Choroid plexus epithelial cell (primary cell): ENCODE results near the gene DDX10.

Experiments
- DNase-seq: peaks from one replicate; pipeline ENCODE4 v3.0.0-alpha.2; 2010; ENCODE audit warnings: low read depth
- H3K4me3 ChIP-seq: 2 replicates; pipeline ENCODE4 v1.5.1; 2011; ENCODE audit warnings: low read depth, mild to moderate bottlenecking, control low read depth, low read length, moderate library complexity
- TF ChIP-seq, protein P1 (sequence below): conservative IDR thresholded peaks from 2 replicates; pipeline ENCODE4 v1.5.1; 2011; ENCODE audit warnings: low read depth, mild to moderate bottlenecking, control low read depth, inconsistent platforms, low read length, moderate library complexity

Gene DDX10

DNA sequence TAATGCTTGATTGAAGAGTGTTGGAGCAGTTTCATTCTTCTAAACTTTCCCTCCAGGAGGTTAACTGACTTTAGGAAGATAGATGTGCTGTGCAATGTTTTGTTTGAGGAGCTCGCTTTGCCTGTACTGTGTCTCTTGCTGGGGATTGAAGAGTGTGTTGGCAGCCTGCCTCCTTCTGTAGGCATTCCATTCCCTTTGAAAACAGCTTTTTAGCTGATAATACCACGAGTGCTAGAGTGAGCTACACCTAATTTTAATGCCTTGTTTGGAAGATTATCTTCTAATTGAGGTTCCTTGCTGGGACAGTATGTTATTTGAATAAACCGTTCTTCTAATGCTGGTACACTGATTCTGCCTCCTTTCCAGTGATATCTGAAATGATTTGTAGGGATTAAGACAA is 7.2 kb downstream of the DDX10 start:
- peak; percentile 88 for DNase-seq
- no peak overlapping the region for H3K4me3 ChIP-seq

DNA sequence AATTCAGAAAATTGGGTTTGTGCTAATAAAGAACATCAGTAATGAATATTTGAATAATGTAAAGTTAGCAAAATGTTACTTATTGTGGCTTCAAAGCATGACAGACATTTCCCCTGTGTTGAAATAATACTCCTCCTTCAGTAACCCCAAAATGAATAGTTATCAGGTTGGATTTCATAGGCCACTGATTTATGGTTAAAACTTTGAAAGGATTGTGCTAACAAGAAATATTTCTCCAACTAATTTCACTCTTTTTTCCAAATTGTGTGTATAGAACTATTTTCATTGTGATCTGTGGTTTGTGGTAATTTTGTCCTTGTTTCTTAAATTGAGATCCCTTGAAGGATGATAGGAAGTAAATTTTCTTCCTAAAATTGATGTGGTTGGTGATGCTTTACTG is 7.9 kb downstream of the DDX10 start:
- DNase-seq = no peak
- no peak overlapping the region for H3K4me3 ChIP-seq
- TF ChIP-seq, protein P1, sequence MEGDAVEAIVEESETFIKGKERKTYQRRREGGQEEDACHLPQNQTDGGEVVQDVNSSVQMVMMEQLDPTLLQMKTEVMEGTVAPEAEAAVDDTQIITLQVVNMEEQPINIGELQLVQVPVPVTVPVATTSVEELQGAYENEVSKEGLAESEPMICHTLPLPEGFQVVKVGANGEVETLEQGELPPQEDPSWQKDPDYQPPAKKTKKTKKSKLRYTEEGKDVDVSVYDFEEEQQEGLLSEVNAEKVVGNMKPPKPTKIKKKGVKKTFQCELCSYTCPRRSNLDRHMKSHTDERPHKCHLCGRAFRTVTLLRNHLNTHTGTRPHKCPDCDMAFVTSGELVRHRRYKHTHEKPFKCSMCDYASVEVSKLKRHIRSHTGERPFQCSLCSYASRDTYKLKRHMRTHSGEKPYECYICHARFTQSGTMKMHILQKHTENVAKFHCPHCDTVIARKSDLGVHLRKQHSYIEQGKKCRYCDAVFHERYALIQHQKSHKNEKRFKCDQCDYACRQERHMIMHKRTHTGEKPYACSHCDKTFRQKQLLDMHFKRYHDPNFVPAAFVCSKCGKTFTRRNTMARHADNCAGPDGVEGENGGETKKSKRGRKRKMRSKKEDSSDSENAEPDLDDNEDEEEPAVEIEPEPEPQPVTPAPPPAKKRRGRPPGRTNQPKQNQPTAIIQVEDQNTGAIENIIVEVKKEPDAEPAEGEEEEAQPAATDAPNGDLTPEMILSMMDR = no peak

More for the DNA sequence above, 7.2 kb downstream of the DDX10 start:
- TF ChIP-seq, protein P1 = no peak

DNA sequence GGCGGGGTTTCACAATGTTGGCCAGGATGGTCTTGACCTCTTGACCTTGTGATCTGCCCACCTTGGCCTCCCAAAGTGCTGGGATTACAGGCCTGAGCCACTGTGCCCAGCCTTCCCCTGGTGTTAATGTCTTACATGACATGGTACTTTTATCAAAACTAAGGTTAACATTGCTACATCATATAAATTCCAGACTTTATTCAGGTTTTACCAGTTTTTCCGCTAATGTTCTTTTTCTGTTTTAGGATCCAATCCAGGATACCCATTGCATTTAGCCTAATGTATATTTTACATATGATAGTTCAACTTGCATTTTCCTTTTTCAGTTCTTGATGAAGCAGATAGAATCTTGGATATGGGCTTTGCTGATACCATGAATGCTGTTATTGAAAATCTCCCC is 14.2 kb downstream of the DDX10 start:
- no peak for DNase-seq
- TF ChIP-seq, protein P1 = no peak
- no peak overlapping the region for H3K4me3 ChIP-seq

DNA sequence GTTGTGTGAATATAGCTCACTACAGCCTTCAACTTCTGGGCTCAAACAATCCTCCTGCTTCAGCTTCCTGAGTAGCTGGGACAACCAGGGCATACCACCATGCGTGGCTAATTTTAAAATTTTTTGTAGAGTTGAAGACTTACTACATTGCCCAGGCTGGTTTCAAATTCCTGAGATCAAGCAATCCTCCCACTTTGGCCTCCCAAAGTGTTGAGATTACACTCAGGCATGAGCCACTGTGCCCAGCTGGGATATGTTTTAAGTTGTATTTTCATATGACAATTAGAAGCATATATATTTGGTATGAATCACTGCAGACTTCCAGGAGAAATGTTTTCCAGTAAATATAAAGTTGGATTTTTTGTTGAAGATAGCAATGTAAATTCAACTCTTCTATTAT is 15.4 kb downstream of the DDX10 start:
- TF ChIP-seq, protein P1 = no peak
- DNase-seq = no peak
- H3K4me3 ChIP-seq = no peak overlapping the region

DNA sequence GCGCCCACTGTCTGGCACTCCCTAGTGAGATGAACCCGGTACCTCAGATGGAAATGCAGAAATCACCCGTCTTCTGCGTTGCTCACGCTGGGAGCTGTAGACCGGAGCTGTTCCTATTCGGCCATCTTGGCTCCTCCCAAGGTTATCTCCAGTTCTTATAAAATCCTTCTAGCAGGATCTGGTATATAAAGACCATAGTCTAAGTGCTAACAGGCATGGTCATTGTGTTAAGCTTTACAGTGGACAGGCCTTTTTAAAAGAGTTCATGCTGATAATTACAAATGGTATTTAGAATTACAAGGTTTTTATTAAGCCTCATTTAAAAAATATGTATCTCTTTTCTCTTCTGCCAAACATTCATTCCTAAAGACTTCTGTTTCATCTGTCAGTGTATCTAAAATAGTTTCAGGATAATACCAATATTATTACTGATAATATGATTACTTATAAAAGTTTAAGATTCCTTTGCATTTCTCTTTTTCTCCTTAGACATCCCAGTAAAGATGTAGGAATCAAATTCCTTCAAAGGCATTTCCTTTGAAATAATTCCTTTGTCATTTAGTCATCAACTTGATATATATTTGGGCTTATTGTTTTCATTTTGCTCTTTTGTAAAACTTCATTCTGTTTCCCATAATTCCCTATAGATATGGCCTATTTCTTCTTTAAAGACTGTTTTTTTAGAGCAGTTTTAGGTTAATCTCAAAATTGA is 20.7 kb downstream of the DDX10 start:
- TF ChIP-seq, protein P1 = no peak

DNA sequence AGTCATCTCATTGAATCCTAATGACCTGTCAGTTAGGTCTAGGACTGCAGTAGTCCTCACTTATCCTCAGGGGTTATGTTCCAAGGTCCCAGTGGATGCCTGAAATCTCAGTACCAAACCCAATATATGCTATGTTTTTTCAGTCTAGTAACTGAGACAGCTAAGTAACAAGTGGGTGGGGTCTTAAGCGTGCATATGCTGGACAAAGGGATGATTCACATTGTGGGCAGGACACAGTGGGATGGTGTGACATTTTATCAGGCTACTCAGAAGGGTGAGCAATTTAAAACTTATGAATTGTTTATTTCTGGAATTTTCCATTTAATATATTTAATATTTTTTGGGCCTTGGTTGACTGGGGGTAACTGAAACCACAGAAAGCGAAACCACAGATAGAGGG is 29.0 kb downstream of the DDX10 start:
- TF ChIP-seq, protein P1 = no peak
- DNase-seq = peak; percentile 56
- no peak overlapping the region for H3K4me3 ChIP-seq

More for the DNA sequence above, 20.7 kb downstream of the DDX10 start:
- no peak for DNase-seq
- H3K4me3 ChIP-seq = no peak overlapping the region

DNA sequence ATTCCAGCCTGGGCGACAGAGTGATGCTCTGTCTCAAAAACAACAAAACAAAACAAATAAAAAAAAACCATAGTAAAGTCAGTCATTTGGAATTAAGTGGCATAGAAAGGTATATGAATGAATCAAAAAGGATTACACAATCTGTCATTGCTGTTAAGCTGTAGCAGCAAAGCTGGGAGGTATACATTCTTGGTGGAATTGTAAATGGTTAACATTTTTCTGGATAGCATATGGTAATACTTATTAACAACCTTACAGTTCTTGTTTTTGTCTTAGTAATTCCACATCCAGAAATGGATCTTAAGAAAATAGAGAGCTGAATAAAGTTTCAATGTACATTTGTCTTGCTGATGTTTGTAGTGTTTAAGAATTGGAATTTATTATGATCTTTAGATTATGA is 30.0 kb downstream of the DDX10 start:
- no peak for DNase-seq
- TF ChIP-seq, protein P1 = no peak
- no peak overlapping the region for H3K4me3 ChIP-seq
